C4-2B (cell line): ENCODE results near the gene TNFRSF1A.

ENCODE experiments used
- CTCF ChIP-seq: fragments of 450-650 bp; conservative IDR thresholded peaks from 2 replicates; pipeline ENCODE4 v1.5.1; 2017; ENCODE audit warnings: mild to moderate bottlenecking
- ZFX ChIP-seq: fragments of 450-650 bp; IDR thresholded peaks from 2 replicates; pipeline ENCODE4 v1.6.1; 2017

- no peak for TF ChIP-seq CTCF
- TF ChIP-seq ZFX = no peak
These were observed 46.6 kb downstream of the TNFRSF1A start for GRCh38 chr12:6295094-6295811.
